Left renal cortex interstitium (tissue), 4 donors: ENCODE data around the gene TNS4. TPM values are rescaled to one million over a fixed set of nuclear protein-coding genes. Genes with fewer than 3 reads are reported as not detected.

Experiments used
- DNase-seq, 4 donors: peaks; one replicate each; pipeline ENCODE4 v3.0.0-alpha.2; 2013; ENCODE audit warnings: low read depth in 4 of 4, low spot score in 2 of 4, missing footprints in 1 of 4
- polyA plus RNA-seq, 4 donors: library from polyadenylated mRNA; unstranded; fragments of 120-200 nt; gene quantifications; one replicate each; pipeline ENCODE4 v1.2.1, GENCODE V29; 2013; ENCODE audit not compliant: insufficient read length in 4 of 4

TNS4 gene
- polyA plus RNA-seq, 4 donors, result 0.05 to 0.32 (median 0.14) TPM

DNA sequence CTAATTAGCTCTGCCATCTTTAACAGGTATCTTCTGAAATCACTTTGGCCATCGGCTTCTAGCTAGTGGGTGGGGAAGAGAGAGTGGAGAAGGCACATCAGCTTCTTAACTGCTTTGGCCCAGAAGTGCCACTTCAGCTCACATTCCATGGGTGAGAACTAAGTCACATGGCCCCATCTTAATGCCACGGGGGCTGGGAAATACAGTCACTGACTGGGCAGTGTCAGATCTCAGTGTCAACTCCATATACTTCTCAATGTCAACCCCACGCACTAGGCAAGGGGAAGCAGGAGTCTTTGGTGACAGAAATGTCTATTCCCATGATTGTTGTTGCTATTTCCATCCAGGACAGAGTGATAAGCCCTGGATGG, 34.5 kb upstream of the TNS4 start:
- no peak for DNase-seq

DNA sequence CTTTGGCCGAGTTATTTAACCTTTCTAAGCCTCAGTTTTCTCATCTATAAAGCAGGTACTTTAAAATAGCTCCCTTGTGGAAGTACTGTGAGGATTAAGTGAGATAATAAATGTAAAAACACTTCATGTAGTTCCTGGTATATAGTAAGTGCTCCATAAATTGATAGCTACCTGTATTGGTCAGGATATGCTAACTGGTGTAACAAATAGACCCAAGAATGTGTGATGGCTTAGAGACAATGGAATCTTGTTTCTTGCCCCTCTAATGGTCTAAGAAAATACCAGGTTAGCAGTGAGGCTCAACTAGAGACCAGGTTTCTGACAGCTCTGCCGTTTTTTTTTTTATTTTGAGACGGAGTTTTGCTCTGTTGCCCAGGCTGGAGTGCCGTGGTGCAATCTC, 34.0 kb upstream of the TNS4 start:
- no peak for DNase-seq

DNA sequence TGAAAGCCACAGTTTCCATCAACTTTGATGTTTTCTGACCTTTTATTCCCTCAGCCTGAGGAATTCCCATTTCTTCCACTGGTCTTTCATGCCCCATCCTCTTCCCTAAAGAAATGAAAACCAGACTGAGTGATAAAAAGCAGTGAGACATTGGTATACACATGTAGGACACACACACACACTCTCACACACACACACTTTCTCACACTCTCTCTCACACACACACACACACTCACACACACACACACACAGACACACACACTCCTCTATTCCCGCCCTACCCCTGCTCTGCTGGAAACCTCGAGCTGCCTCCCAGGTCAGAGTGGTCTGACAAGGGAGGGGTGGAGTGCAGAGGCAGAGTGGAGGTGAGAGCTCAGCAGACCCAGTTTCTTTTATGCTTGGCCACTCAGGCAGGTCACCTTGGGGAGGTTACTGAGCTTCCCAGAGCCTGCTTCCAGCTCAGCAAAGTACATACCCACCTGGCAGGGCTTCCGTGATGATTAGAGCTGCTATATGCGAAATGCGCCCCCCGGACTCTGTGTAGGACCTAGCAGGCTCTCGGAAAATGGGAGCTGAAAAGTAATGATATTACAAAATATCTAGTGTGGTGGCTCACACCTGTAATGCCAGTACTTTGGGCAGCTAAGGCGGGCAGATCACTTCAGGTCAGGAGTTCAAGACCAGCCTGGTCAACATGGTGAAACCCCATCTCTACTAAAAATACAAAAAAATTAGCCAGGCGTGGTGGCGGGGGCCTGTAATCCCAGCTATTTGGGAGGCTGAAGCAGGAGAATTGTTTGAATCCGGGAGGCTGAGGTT, 33.2 kb upstream of the TNS4 start:
- DNase-seq, result no peak

DNA sequence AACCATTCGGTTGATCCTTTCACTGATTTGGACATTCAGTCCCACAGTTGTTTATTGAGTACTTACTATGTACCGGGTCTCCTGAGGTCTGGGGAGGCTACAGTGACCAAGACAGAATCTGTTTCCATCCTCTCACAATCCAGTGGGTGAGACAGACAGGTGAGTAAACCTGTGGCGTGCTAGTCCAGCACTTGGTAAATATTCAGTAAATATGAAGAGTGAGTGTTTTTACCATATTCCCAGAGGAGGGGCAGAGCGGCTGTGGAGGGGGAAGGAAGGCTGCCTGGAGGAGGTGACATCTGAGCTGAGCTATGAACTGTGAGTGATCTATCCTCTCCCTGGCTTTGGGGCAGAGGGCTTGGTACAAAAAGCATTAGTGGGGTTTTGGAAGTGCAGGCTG, 32.5 kb upstream of the TNS4 start:
- DNase-seq, result no peak

DNA sequence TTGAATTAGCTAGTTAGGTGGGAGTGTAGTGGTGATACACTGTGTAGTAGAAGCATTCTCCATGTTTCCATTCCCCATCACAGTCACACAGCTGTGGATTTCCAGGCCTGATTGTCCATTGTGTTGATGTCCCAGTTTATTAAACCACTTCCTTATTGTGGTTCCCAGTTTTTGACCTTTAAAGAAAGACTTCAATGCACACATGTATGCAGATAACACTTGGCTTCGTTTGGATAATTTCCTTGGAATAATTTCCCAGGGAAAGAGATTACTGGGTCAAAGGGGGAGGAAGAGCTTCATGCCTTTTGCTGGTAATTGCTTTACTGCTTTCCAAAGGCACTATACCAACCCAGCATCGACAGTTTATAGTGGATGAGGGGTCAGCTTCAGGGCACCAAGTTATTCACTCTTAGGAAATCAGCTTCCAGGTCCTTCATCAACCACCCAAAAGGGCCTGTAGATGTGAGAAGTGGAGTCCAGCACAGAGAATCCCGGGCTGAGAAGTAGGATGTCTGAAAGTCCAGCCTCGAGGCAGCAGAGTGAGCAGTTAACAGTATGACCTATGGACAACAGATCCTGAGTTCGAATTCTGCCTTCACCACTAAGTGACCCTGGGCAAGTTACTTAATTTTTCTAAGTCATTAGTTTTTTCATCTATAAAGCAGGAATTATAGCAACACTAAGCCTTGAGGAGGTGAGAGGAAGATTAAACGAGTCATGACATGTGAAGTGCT, 31.3 kb upstream of the TNS4 start:
- no peak for DNase-seq

DNA sequence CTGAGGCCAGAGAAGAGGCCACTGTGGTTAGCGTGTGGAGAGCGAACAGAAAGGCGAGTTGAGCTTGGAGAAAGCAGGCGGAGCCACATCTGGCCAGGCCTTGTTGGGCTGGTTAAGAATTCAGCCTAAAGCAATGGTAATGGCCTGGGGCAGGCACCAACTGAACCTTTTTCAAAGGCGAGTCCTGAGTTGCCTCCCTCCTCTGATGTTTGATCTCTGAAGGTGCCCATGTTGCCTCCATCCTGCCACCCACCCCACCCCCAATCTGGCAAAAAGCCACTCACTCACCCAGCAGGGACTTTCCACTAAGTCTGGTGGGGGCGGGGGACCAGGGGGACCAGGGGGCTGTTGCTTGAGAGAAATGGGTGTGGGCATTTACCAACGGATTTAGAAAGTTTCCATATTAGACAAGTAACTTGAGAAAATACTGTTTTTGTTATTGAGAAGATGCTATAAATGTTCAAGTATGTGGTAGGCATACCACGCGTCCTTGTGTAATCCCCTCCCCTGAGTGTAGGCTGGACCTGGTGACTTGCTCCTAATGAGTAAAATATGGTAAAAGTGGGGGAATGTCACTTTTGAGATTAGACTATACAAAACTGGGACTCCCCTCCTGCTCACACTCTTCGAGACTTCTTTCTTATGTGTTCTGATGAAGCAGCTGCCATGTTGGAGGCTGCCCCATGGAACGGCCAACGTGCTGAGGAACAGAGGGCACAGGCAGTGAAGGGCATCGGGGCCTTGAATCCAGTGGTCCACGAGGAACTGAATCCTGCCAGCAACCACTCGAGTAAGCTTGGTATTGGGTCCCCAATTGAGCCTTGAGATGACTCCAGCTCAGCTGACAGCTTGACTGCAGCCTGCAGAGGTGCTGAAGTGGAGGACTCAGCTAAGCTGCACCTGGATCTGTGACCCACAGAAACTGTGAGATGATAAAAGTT, 29.9 kb upstream of the TNS4 start:
- no peak for DNase-seq

DNA sequence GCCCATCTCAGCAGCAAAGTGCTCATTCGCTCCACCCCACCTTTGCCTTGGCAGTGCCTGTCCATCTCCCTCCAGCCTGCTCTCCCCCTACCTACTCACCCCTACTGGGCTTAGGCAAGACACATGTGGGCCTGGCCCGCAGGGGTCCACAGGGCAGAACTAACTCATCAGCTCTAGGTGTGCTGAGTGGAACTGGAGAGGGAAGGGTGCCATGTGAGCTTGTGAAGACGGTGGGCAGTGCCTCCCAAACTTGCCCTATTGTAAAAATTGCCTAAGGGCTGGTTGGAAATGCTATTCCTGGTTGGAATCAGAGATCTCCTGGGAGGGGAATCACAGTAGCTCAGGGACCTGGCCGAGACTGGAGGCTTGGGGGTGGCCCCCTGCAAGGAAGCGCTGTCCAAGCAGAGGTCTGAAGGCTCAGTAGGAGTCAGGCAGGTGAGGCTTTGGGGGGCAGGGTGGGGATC, 29.1 kb upstream of the TNS4 start:
- no peak for DNase-seq

DNA sequence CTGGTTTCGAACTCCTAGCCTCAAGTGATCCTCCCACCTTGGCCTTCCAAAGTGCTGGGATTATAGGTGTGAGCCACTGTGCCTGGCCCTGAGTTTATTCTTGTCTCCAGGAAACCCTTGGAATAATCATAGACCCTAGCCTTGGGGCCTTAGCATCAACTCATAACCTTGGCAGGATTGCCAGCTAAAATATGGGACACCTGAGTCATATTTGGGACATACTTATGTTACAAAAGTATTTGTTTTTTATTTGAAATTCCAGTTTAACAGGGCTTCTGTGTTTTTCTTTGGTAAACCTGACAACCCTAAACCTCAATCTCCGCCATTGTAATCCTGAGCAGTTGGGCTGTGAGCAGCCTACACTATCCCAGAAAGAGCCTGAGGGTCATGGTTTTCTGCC, 28.6 kb upstream of the TNS4 start:
- no peak for DNase-seq

DNA sequence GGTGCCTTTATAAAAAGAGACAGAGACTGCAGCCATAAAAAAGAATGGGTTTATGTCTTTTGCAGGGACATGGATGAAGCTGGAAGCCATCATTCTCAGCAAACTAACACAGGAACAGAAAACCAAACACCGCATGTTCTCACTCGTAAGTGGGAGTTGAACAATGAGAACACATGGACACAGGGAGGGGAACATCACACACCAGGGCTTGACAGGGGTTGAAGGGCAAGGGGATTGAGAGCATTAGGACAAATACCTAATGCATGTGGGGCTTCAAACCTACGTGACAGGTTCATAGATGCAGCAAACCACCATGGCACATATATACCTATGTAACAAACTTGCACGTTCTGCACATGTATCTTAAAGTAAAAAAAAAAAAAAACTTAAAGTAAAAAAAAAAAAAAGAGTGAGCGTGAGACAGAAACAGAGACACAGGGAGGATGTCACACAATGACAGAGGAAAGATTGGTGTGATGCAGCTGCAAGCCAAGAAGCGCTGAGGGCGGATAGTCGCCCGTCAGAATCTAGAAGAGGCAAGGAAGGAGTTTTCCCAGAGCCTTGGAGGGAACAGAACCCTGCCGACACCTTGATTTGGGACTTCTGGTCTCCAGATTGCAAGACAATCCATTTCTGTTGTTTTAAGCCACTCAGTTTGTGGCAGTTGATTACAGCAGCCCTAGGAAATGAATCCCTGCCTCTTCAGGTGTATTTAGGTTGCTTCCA, 27.4 kb upstream of the TNS4 start:
- no peak for DNase-seq

DNA sequence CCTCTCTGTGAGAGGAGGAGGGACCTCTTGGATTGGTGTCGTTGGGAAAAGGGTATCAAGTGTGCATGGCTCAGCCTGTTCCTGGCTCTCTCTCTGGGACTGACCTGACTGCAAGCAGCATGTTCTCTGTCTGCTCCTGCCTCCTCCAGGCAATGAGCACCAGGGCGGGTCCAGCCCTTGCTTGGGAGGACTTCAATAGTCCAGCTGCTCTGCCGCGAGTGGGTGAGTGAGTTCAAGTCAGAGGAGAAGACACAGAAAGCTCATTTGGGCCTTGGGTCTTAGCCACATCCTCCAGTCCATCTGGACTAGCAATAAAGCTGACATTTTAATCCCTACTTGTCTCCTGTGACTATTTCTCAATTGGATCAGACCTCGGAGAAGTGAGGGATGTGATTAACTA, 25.2 kb upstream of the TNS4 start:
- no peak for DNase-seq

DNA sequence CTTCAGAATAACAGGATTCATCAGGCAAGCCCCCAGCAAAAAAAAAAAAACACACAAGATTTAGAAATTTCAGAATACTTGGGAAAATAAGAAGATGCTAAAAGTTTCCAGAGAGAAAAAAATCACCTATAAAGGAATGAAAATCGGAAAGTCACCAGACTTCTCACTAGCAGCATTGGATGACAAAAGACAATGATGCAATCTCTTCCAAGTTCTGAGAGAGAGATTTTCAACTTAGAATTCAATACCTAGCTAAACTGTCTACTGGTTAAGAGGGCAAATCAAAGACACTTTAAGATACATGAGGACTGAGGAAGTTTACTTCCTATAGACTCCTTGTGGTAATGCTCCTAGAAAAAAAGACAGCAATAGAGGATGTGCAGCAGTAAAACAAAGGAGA, 23.9 kb upstream of the TNS4 start:
- DNase-seq, result no peak

DNA sequence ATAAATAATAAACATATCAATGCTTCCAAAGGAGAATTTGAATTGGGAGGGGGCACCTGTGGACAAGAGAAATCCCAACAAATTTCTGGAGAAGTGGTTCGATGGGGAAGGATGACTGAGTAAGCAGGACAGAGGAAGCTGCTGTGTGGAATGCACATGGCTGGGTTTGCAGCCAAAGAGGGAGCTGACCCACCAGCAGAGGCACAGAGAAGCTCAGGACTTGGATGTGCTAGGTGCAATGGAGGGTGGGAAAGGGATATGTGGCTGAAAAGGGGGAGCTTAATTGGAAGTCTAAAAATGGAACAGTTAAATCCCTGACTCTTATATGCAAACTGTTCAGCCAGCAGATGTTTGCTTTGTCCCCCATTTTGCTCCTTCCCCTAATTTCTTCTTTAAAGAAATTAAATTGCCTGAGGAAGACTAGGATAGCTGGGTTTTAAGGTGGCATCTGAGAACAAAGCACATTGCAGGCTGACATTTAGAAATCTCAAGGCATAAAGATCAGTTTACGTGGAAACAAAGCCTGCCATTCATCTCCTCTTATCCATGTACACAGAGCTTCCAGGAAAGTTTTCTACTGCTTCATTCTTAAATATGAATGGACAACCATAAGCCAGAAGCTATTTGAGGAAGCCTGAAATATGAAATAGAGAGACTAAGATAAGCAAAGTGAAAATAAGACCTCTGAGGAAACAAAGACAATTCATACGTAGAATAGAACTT, 23.0 kb upstream of the TNS4 start:
- DNase-seq, result no peak

DNA sequence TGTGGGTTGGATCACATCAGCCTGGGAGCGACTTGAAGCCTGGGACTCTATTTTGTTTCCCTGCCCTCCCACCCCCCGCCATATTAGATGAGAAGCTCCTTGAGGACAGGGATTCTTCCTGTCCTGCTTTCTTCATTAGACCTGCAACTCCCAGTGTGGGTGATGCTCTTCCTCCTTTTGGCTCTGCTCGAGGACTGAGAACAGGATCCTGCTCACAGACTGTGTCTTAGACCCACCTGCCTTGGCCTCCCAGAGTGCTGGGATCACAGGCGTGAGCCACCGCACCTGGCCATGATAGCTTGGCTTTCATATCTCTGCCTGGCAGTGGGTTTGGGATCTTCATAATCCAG, 21.5 kb upstream of the TNS4 start:
- no peak for DNase-seq

DNA sequence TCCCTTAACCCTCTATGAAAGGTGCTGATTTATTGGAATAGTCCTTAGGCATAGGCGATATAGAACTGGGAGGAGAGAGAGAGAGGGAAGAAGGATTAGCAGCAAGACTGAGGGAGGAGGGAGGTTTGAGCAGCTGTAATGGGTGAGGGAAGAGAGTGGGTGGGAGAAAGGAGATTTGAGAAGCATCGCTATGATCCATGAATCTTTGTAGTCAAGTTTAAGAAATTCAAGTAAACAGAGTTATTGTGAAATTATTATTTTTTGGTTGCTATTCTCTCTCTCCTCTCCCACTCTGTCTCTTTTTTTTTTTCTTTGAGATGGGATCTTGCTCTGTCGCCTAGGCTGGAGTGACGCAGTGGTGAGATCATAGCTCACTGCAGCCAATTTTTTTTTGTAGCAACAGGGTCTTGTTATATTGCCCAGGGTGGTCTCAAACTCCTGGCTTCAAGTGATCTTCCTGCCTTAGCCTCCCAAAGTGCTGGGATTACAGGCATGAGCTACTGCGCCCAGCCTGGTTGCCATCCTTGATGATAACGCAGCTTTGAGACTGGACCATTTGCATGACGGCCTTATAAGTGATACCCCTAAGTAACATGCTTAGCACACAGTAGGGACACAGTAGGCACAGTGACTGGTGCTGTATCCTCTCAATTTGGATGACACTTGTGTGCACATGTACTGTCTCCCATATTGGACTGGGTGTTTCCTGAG, 21.0 kb upstream of the TNS4 start:
- no peak for DNase-seq

DNA sequence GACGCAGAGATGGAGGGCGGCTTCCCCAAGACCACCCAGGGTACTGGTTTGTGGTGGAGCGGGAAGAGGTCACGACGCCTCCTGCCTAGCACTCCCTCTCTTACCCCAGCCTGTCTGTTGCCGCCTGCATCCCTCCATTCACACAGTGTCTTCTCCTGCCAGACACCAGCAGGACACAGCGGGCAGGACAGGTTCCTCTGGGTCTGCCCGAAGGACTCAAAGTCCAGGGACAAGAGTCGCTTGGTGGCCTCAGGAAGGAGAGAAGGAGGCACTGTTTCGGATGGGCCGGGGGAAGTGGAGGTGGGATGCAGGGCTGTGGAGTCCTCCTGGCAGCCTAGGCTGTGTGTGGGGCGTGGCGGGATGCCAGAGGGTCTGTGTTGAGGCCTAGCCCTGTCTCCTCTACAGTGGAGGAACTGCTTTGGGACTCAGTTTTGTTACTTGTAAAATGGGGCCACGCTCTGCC, 19.6 kb upstream of the TNS4 start:
- no peak for DNase-seq

DNA sequence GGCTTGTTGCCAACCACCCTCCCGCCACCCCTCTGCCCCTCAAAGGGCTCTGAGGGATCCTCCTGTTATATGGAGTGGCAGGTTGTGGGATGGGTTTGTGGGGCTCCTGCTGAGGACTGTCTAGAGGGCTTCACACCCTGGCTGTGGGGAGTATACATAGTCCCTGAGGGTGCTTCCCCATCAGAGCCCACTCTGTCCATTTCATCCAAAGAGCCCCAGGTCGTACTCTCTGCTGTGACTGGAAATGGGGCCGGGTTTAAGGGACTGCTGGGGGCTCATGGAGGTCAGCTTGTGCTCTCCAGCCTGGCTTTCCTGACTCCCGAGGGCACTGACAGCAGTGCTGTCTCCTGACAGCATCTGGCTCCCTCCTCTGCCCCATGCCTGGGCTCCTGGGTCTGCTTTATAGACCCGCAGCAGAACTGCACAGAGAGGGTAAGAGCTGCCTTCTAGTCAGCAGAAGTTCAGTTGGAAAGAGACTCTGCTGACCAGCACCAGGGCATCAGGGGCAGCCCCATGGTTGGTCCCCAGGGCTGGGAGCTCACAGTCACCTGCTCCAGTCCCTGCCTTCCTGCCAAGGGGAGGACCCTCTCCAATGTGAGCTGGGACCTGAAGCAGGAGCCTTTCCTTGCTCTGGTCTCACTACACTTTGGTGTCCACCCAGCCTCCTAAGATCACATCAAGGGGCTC, 17.8 kb upstream of the TNS4 start:
- DNase-seq, result no peak

DNA sequence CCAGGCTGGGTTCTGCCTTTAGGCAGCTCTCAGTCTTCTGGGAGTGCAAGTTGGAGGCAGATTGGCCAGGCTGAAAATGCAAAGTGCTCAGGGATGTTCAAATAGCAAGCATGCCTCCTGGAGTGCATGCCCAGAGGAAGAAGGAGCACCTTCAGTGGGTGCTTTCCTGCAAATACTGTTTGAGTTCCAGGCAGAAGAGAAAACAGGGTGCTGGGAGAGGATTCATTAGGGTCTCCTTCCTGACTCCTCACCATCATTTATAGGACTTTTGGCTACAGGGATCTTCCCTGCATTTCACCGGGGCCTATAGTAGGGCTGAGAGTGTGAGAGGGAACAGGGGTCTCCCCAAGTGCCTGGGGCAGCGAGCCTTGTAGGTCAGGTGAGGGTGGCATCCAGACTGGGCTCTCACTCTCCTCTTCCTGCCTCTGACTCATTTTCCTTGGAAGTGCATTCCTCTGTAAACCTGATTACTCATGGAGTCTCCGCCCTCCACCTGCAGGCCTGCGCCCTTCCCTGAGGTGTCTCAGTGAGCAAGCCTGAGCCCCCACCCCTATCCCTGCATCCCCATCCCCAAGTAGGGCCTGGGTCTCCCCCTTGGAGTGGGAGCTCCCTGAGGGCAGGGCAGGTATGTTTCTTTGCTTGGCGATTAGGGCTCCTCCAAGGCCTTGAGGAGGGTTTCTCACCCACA, 17.1 kb upstream of the TNS4 start:
- no peak for DNase-seq

DNA sequence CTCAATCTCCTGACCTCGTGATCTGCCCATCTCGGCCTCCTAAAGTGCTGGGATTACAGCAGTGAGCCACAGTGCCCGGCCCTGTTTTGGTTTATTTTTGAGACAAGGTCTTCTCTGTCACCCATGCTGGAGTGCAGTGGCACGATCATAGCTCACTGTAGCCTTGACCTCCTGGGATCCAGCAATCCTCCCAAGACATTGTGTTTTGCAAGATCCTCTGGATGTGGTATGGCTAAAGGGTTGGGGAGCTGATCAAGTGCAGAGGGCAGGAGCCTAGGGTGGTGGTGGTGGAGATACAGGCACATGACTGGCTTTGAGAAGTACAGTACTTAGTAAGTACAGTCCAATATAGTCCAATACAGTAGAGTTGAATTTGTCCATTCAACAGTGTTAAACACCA, 16.6 kb upstream of the TNS4 start:
- DNase-seq, result no peak
